ENCODE measurements around the gene STMND1. TPM values are rescaled to one million over a fixed set of nuclear protein-coding genes. Genes with fewer than 3 reads are reported as not detected.
"Not testable (repeated sequence)": the region's sequence is repeated elsewhere in the genome, so short reads cannot be mapped to it uniquely, and the experiment has no call there.

STMND1 gene
- 0.34 TPM for polyA plus RNA-seq (ENCODE audit: insufficient read length)

GRCh38 chr6:17101422-17102257, at the start of gene STMND1:
Gene STMND1 (plus strand): TSS chr6:17102050. CDS start chr6:17102258, 208 bp downstream.
- no peak for DNase-seq (ENCODE audit: low read depth)

DNA sequence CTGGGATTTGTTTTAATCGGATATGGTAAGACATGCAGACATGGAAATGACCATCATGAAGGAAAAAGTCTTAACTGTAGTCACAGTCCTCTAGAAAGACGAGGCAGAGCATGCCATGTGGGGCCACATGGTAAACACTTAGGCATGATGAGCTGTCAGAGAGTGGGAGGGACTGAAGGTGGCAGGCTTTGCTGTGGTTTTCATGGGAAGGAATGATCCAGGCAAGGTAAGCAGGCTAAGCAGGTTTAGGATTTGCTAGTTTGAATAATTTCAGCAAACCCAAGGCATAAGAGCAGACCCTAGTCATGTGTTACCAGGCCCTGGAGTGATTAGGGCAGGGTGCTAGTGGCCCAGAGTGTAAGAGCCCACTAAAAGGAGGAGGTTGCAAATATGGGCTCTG, 47.2 kb upstream of the STMND1 start:
- no peak for DNase-seq (ENCODE audit: low read depth)

DNA sequence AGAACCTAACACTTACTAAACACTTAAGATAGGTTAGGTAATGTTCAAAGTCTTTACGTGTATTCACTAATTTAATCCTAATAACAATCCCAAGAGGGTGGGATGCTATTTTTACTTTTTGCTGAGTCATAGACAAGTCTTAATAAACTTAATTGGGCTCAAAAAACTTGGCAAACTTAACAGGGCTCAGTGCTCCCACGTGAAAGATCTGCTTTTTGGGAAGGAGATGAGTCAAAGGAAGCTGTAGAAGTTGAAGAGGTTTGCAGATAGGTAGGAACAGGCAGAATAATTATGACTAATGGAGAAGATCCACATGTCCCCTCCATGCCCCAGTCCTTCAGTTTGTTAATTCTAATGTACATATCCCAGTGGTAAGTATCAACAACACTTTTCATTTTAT, 44.5 kb upstream of the STMND1 start:
- DNase-seq (ENCODE audit: low read depth), result no peak

GRCh38 chr6:17058550-17058949, 43.3 kb upstream of the STMND1 start:
- no peak for DNase-seq (ENCODE audit: low read depth)

DNA sequence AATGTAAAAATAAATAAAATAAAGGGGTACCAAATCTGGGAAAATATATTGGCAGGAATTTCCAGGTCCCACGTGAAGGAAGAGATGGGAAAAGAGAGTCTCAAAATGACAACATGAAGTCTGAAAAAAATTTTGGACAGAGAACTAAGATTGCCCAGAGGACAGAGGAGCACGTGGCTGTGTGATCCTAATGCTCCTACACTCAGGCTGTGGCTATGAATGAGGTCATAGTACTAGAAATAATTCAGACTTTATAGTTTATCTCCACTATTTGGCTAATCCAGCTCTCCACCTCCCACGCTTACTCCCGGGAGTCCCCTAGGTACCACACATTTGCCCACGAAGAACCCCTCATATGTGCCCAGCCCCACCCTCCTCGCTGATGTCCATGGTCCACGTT, 42.8 kb upstream of the STMND1 start:
- no peak for DNase-seq (ENCODE audit: low read depth)

DNA sequence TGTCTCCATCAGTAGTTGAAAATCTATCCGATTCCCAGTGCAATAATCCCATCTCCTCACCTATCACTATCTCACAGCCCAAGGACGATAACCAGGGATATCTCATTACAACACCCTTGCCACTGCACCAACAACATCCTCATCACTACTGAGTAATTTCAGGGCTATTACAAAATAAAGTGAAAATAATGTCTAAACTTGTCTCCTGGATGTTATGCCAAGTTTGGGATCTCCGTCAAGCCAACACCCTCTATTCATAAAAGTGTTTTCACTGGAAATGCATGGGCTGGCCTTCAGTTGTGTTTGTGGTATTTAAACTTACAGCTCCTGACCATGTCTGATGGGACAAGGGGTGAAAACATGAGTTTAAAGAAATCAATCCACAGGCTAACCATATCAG, 42.0 kb upstream of the STMND1 start:
- no peak for DNase-seq (ENCODE audit: low read depth)

DNA sequence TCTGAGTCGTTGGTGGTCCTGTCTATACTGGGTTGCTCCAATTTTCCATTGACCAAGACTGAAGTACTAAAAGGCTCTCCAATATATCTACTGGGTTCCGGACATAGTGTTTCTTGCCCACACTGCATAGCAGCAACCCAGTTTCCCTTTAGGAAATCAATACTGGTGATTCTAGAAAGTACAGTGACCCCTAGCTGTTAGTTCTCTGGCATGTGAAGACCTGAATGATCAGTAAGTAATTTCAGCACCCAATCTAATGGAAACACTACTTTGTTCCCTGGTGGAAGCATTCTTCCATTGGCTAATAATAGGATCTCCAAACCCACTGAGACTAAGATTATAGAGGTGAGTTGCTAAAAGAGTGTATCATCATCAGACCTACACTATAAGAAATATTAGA, 40.8 kb upstream of the STMND1 start:
- no peak for DNase-seq (ENCODE audit: low read depth)

- DNase-seq (ENCODE audit: low read depth), result no peak
These were observed 38.9 kb upstream of the STMND1 start for GRCh38 chr6:17062871-17063440.

- DNase-seq (ENCODE audit: low read depth), result no peak
These were observed 36.9 kb upstream of the STMND1 start for GRCh38 chr6:17064975-17065374.

GRCh38 chr6:17066610-17067009, 35.2 kb upstream of the STMND1 start:
- no peak for DNase-seq (ENCODE audit: low read depth)

GRCh38 chr6:17068972-17069371, 32.9 kb upstream of the STMND1 start:
- DNase-seq (ENCODE audit: low read depth), result not testable (repeated sequence)

DNA sequence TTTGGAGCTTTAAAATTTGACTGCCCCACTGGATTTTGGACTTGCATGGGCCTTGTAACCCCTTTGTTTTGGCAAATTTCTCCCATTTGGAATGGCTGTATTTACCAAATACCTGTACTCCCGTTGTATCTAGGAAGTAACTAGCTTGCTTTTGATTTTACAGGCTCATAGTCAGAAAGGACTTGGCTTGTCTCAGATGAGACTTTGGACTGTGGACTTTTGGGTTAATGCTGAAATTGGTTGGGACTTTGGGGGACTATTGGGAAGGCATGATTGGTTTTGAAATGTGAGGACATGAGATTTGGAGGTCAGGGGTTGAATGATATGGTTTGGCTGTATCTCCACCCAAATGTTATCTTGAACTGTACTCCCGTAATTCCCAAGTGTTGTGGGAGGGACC, 31.4 kb upstream of the STMND1 start:
- DNase-seq (ENCODE audit: low read depth), result not testable (repeated sequence)

- DNase-seq (ENCODE audit: low read depth), result not testable (repeated sequence)
These were observed 28.3 kb upstream of the STMND1 start for GRCh38 chr6:17073596-17073995.

GRCh38 chr6:17081273-17081672, 20.6 kb upstream of the STMND1 start:
- DNase-seq (ENCODE audit: low read depth), result no peak

- no peak for DNase-seq (ENCODE audit: low read depth)
These were observed 19.9 kb upstream of the STMND1 start for GRCh38 chr6:17081860-17082508.

DNA sequence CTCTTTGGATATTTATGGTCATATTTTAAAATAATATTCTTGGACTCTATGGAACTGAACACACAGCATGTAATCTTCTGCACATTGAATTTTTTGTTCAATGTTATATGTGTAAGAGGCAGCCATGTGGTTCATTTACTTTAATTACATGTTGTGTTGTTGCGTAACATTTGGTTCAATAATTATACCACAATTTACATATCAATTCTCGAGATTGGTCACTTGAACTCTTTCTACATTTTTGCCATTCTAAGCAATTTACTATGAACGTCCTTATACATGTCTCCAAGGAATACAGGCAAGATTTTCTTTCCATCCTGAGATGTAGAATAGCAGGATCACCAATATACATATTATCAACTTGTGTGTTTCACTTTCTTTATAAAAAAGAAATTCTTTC, 18.5 kb upstream of the STMND1 start:
- no peak for DNase-seq (ENCODE audit: low read depth)

- DNase-seq (ENCODE audit: low read depth), result no peak
These were observed 15.4 kb upstream of the STMND1 start for GRCh38 chr6:17086469-17086868.

- no peak for DNase-seq (ENCODE audit: low read depth)
These were observed 13.7 kb upstream of the STMND1 start for GRCh38 chr6:17088091-17088611.

GRCh38 chr6:17091122-17091521, 10.7 kb upstream of the STMND1 start:
- no peak for DNase-seq (ENCODE audit: low read depth)

DNA sequence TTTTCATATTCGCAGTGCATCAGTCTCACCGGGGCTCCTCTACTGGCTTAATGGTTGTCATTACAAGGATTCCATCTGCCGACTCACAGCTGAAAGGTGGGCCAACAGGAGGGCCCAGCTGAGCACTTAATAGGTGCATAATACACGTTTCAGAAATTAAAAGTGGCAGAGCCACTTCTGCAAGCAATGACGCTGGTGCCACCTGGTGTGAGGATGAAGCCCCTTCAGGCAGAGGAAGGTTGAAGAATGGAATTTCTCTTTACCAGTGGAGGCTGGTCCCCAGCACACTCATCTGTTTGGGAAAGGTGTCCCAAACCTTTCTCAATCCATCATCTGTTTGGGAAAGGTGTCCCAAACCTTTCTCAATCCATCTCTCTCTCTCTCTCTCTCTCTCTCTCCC, 8.2 kb upstream of the STMND1 start:
- no peak for DNase-seq (ENCODE audit: low read depth)

- DNase-seq (ENCODE audit: low read depth), result no peak
These were observed 5.8 kb upstream of the STMND1 start for GRCh38 chr6:17096096-17096495.

DNA sequence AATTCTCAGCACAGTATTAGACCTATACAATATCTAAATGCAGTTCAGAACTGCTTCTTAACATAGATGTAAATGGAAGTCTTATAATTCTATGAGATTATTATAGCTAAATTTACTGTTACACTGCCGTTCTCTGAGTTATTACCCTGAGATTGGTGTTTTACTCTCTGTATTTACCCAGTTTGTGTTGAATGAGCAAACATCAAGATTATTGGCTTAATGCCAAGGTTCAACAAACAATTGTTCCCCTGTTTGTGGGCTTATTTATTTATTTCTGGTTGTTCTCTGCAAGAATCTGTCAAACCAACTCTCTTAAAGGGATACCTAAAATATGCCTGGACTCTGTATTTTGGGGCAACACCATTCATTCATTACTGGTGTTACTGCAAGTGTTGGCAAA, 5.2 kb upstream of the STMND1 start:
- DNase-seq (ENCODE audit: low read depth), result no peak

- no peak for DNase-seq (ENCODE audit: low read depth)
These were observed 3.9 kb upstream of the STMND1 start for GRCh38 chr6:17097982-17098381.
